Endothelial cell of hepatic sinusoid (primary cell): Measurements from ENCODE around the gene CBR1.
"Not testable (repeated sequence)": the region's sequence is repeated elsewhere in the genome, so short reads cannot be mapped to it uniquely, and the experiment has no call there.

Experiments used
- in situ Hi-C: cut with HindIII; loops from 2 replicates; pipeline ENCODE4 v1.10.0; 2017; ENCODE audit warnings: low sequenced_read_pairs

CBR1 gene

DNA sequence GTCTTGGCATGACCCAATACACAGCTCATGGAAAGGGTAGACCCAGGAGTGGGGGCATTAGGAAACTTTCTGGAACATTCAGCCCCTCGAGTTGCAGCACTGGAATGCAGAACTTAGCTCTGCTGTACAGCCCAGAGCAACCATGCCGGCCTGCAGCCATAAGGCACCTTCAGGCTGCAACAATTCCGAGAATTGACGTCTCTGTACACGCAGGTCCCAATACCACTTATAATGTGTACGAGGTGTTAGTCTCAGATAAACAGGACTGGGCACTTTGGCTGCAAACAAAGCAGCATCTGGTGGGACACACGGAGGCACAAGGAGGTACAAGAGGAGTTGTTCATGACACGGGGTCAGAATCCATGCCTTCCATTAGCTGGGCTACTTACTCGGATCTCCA is 7.9 kb downstream of the CBR1 start:
- in situ Hi-C loops, result no loop called here

- in situ Hi-C loops, result no loop called here
Observed at GRCh38 chr21:36079010-36079649, 9.3 kb downstream of the CBR1 start.

GRCh38 chr21:36079671-36080070 is 9.8 kb downstream of the CBR1 start:
- in situ Hi-C loops, result no loop called here

DNA sequence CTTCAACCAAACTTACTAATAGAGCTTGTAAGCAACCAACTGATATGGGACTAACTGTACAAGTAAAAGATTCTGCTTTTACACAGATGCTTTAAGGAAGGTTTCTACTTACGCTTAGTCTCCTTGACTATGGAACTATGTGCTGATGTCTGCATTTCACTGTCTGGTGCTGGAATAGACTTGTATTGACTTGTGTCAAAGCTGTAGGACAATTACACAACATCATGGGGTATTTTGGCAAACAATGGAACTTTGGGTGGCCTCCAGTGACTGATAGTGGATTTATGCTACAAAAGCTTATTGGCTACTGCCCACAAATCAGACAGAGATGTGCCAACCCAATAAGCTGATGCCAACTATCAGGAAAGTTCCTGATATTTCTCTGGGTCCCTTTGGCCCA is 10.6 kb downstream of the CBR1 start:
- in situ Hi-C loops, result no loop called here

DNA sequence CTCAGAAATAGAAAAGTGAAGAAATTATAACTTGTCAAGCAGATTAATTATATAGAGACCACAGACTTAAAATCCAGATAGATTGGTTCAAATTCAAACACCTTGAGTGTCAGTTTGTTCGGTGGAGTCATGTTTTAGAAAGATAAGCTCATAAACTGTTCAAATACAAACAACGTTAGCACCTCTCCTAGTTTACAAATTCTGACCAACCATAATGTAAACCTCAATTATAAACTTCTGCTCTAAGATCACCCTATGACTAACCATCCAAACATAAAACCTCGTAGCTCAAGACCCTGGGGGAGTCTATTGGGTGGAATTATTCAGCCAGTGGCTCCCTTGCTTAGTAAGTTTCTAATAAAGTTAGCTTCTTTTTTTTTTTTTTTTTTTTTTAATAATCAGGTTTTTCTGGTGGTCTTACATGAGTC is 12.4 kb downstream of the CBR1 start:
- in situ Hi-C loops, result no loop called here

DNA sequence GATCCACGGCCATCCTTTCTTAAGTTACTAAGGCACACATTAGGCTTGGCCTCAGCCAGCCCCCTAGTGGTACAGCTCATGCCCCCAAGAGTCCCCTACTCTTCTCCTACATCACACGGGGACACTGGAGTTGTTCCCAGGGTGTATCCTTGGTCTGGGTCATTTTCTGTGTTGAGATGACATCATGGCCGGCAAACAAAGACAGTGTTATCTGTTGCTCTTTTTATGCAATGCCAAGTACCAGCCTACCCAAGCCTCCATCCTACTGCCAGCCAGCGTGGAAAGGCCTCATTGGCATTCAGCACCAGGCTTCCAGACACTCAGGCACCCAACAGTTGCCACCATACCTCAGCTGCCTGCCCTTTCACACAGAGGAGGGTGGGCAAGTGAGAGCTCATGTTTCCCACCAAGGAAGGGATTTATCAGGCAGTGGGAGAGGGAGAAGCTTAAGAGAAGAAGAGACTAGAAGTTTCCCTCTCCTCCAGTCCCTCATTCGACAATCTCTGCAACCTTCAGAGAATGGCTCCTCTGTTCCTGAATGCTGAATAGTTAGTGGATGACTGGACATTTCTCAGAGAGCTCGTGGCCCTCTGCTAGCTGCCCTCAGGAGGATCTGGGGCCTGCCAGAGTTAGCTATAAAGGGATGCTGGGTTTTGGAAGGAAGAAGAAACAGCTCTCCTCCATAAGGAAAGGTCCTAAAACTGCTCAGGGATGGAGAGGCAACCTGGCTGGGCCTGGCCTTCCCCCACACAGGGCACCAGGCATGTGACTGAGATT is 17.7 kb downstream of the CBR1 start:
- in situ Hi-C loops, result no loop called here

DNA sequence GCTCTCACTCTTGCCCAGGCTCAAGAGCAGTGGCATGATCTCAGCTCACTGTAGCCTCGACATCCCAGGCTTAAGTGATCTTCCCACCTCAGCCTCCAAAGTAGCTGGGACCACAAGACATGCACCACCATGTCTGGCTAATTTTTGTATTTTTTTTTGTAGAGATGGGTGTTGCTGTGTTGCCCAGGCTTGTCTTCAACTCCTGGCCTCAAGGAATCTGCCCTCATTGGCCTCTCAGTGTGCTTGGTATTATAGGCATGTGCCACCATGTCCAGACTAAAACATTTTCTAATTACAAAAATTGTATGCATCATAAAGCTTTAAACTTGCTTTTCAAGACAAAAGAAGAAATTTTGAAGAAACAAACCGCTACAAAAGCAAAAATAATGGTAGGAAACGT is 20.1 kb downstream of the CBR1 start:
- in situ Hi-C loops, result loop anchor here (5.0 kb wide), 2 partner anchors 38 to 102 kb away; no protein-coding TSS in a partner anchor

GRCh38 chr21:36092681-36093080 is 22.9 kb downstream of the CBR1 start:
- in situ Hi-C loops, result loop anchor here (5.0 kb wide), 2 partner anchors 40 to 100 kb away; no protein-coding TSS in a partner anchor

DNA sequence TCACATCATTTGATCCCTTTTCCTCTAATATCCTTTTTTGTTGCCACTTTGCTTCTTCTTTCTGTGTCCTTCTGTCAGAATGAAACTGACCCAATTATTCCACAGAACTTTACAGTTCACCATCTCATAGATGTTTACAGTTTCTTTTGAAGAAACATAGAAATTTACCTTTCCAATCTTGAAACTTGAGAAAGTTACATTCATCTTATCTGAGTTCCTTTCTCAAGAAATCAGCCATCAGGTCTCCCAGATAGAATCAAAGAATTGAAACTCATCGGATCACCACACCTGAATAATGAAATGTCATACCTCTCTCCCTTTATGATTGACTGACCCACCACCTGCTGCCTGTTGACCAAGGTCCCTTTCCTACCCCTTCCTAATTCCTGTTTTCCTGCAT is 23.7 kb downstream of the CBR1 start:
- in situ Hi-C loops, result loop anchor here (5.0 kb wide), 2 partner anchors 41 to 99 kb away; no protein-coding TSS in a partner anchor

DNA sequence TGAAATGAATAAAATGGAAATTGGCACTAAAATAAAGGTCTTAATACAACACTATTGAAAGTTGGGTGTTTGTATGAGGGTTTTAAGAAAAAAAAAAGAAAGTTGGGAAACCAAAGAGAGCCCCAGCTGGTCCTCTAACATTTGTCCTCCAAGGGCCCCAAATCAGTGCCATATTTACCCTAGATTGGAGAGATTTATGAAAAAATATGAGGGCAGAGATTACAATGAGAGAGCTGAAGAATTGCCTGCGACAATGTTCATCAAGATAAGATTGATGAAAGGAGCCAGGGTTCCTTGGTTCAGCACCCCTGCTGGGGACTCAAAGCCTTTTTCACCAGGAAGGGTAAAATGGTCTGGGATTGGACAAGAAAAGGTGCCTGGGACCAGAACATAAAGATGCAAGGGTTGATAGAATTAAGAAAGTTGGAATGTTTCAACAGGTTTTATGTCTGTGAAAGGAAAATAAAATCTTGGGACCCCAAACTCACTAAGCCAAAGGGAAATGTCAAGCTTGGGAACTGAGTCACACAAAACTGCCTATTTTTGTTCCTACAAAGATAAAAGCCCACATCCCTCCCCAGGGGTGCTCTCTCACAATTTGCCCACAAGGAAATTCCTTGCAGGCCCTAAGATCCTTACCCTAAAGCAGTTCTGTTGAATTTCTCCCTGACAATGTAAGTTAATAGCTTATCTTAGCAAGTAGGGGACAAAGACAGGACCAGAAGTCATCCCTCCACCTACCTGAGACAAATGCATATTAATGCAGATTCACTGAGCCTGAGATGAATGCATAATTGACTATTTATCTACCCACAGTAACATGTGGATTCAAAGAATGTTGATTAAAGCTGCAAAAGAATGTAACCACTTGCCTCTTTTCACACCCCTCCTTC is 26.8 kb downstream of the CBR1 start:
- in situ Hi-C loops, result no loop called here

GRCh38 chr21:36097427-36098181 is 27.8 kb downstream of the CBR1 start:
- in situ Hi-C loops, result no loop called here

DNA sequence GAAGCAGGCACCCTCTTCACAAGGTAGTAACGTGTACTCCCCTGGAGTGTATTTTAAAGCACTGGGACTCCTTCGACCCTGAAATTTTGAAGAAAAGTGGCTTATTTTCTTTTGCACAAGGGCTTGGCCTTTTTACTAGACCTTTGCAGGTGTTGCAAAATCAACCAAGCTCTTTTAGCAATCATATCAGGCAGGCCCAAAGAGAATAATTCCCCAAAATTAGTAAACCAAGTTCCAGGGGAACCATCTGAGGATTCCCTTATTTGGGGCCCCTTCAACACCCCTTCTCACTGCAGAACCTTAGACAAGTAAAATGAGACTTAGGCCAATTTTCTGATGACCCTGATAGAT is 28.3 kb downstream of the CBR1 start:
- in situ Hi-C loops, result no loop called here

GRCh38 chr21:36099000-36099399 is 29.2 kb downstream of the CBR1 start:
- in situ Hi-C loops, result no loop called here

DNA sequence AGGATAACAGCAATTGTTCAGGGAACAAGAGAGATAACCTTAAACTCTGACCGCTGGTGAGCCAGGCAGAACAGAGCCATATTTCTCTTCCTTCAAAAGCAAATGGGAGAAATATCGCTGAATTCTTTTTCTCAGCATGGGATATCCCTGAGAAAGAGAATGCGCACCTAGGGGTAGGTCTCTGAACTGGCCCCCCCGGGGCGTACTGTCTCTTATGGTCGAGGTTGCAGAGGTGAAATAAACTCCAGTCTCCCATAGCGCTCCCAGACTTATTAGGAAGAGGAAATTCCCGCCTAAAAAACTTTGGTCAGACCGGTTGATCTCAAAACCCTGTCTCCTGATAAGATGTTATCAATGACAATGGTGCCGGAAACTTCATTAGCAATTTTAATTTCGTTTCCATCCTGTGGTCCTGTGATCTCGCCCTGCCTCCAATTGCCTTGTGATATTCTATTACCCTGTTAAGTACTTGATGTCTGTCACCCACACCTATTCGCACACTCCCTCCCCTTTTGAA is 29.9 kb downstream of the CBR1 start:
- in situ Hi-C loops, result not testable (repeated sequence)

- in situ Hi-C loops, result no loop called here
Observed at GRCh38 chr21:36100971-36101641, 31.3 kb downstream of the CBR1 start.

GRCh38 chr21:36103434-36103833 is 33.6 kb downstream of the CBR1 start:
- in situ Hi-C loops, result no loop called here

DNA sequence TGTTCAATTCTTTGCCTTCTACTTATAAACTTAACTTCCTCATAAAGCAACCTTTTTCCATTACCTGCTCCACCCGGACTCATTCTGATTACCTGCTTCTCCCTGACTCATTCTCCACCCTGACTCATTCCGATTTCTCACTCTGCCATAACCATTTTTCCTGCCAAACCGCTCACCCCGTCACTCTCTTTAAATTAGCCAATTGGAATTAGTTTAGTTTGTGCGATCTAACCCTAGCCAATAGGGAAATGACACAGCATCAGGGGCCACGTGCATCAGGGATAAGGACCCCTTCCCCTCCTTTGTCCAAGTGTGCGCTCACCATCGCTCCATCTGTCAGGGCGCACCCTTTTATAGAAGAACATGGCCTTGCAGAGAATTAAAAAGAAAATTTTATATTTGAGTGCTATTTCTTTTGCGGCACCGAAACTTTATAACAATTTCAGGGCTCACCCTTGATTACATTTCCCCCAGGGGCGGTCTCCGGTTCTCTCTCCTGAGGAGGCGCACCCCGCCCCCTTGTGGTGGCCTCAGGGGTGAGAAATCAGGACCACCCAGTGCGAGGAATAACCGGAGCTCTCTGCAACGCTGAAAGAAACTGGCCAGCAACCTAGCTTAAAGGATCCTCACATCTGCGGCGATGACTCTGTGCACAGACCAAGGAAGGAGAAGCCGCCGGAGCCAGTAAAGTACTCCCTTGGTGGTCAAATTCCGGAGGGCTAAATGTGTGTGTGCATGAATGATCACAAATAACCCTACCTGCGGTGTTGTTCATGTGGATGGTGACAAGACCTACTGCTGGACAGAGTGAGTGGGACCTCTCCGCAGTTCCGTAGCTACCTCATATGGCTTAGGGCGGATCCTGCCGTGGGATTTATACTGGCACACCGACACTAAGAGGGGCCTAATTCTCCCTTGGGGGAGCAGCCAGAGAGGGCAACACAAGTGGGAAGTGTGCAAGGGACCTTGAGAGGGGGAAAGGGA is 34.8 kb downstream of the CBR1 start:
- in situ Hi-C loops, result no loop called here

GRCh38 chr21:36105327-36105842 is 35.6 kb downstream of the CBR1 start:
- in situ Hi-C loops, result no loop called here

DNA sequence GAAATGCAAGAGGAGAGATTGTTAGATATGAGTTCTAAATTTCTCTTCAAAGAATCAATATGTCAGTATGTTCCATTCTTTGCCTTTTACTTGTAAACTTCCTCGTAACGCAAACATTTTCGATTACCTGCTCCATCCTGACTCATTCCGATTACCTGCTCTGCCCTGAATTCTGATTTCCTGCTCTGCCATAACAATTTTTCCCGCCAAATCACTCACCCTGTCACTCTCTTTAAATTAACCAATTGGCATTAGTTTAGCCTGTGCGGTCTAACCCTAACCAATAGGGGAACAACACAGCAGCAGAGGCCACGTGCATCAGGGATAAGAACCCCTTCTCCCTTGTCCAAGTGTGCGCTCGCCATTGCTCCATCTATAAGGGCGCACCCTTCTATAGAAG is 40.0 kb downstream of the CBR1 start:
- in situ Hi-C loops, result no loop called here
